GM12801 (cell line): ENCODE measurements around the gene ARHGAP4.

Experiments used
- CTCF ChIP-seq: IDR thresholded peaks from one replicate; pipeline ENCODE4 v1.5.1; 2011; ENCODE audit warnings: control low read depth; ENCODE audit not compliant: insufficient read length; ENCODE audit errors: extremely low read depth

The ARHGAP4 gene

GRCh38 chrX:153971124-153971449, 45.0 kb upstream of the ARHGAP4 start:
- no peak for TF ChIP-seq CTCF

GRCh38 chrX:153970357-153971123, 44.5 kb upstream of the ARHGAP4 start:
- TF ChIP-seq CTCF, result no peak

GRCh38 chrX:153969904-153970356, 43.9 kb upstream of the ARHGAP4 start:
- TF ChIP-seq CTCF, result no peak

GRCh38 chrX:153969125-153969903, 43.2 kb upstream of the ARHGAP4 start:
- no peak for TF ChIP-seq CTCF

GRCh38 chrX:153968754-153969124, 42.7 kb upstream of the ARHGAP4 start:
- no peak for TF ChIP-seq CTCF

- TF ChIP-seq CTCF, result no peak
These were observed 42.2 kb upstream of the ARHGAP4 start for GRCh38 chrX:153968255-153968654.

- TF ChIP-seq CTCF, result no peak
These were observed 41.6 kb upstream of the ARHGAP4 start for GRCh38 chrX:153967536-153968224.
